ENCODE results near the gene POMC.

Gene POMC

GRCh38 chr2:25122367-25122766 is 46.0 kb downstream of the POMC start:
- TF ChIP-seq, protein P1, sequence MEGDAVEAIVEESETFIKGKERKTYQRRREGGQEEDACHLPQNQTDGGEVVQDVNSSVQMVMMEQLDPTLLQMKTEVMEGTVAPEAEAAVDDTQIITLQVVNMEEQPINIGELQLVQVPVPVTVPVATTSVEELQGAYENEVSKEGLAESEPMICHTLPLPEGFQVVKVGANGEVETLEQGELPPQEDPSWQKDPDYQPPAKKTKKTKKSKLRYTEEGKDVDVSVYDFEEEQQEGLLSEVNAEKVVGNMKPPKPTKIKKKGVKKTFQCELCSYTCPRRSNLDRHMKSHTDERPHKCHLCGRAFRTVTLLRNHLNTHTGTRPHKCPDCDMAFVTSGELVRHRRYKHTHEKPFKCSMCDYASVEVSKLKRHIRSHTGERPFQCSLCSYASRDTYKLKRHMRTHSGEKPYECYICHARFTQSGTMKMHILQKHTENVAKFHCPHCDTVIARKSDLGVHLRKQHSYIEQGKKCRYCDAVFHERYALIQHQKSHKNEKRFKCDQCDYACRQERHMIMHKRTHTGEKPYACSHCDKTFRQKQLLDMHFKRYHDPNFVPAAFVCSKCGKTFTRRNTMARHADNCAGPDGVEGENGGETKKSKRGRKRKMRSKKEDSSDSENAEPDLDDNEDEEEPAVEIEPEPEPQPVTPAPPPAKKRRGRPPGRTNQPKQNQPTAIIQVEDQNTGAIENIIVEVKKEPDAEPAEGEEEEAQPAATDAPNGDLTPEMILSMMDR (IDR thresholded peaks at IDR 0.05): no peak
- TF ChIP-seq ZFX (IDR thresholded peaks at IDR 0.05; ENCODE audit: borderline replicate concordance): no peak
- no peak overlapping the region for H3K27ac ChIP-seq

GRCh38 chr2:25119263-25119662 is 49.1 kb downstream of the POMC start:
- TF ChIP-seq, protein P1 (IDR thresholded peaks at IDR 0.05): no peak
- no peak for TF ChIP-seq ZFX (IDR thresholded peaks at IDR 0.05; ENCODE audit: borderline replicate concordance)
- H3K27ac ChIP-seq: no peak overlapping the region

GRCh38 chr2:25116956-25117355 is 51.4 kb downstream of the POMC start:
- TF ChIP-seq ZFX (IDR thresholded peaks at IDR 0.05; ENCODE audit: borderline replicate concordance): no peak
- TF ChIP-seq, protein P1 (IDR thresholded peaks at IDR 0.05): no peak
- no peak overlapping the region for H3K27ac ChIP-seq

DNA sequence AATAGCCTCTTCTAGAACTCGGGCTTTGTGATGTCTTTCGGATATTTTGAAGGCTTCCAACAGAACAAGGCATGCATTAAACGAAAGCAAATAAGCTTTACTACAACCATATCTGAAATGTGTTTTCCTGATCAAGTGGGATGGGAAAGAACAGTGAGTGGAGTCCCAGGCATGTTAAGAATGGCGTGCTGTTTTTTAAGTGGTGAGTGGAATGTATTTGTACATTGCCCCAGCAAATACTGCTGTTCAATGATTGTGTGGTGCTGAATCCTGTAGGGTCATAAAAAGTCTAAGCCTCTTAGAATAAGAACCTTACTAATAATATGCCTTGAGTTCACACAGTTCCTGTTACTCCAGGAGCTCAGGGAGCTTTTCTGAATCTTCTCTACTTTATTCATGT is 52.5 kb downstream of the POMC start:
- TF ChIP-seq ZFX (IDR thresholded peaks at IDR 0.05; ENCODE audit: borderline replicate concordance): no peak
- TF ChIP-seq, protein P1 (IDR thresholded peaks at IDR 0.05): no peak
- H3K27ac ChIP-seq: no peak overlapping the region

- TF ChIP-seq, protein P1 (IDR thresholded peaks at IDR 0.05): no peak
- TF ChIP-seq ZFX (IDR thresholded peaks at IDR 0.05; ENCODE audit: borderline replicate concordance): no peak
These were observed 53.0 kb downstream of the POMC start for GRCh38 chr2:25115249-25115883.

GRCh38 chr2:25112113-25112512 is 56.3 kb downstream of the POMC start:
- H3K27ac ChIP-seq: no peak overlapping the region
- TF ChIP-seq ZFX (IDR thresholded peaks at IDR 0.05; ENCODE audit: borderline replicate concordance): no peak
- TF ChIP-seq, protein P1 (IDR thresholded peaks at IDR 0.05): no peak

More at GRCh38 chr2:25115249-25115883, 53.0 kb downstream of the POMC start:
- no peak overlapping the region for H3K27ac ChIP-seq

Measured in 22Rv1 (cell line).